ENCODE results near the gene CSNK2A3.

DNA sequence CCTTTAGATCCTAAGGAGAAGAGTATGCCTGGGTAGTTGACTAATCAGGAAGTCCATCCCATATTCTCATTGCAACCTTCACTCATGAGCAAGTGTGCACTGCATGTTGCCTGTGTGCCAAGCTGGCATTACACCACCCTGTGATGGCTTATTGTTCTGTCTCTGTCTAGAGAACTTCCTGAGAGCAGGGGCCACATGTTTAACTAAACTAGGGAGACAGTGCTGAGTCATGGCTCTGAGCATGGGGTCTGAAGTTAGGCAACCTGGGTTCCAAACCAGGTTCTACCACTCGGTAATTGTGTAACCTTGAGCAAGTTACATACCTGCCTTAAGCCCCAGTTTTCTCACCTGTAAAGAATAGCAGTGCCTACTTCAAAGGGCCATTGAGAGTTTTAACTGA, 39.6 kb downstream of the CSNK2A3 start:
- TF ChIP-seq CTCF (optimal IDR thresholded peaks at IDR 0.05 in 1 of 3, IDR thresholded peaks at IDR 0.05 in 1 of 3, conservative IDR thresholded peaks at IDR 0.05 in 1 of 3; ENCODE audit: extremely low read depth in 1 of 3, insufficient read depth in 2 of 3, low read length in 3 of 3) (peak in 1 of 3 experiments; percentile 3), EZH2 (IDR thresholded peaks at IDR 0.05; ENCODE audit: low read length) (no peak)

All from keratinocyte (primary cell).